Liver (tissue), 9 donors: ENCODE results near the gene BCL7C. TPM values are rescaled to one million over a fixed set of nuclear protein-coding genes. Genes with fewer than 3 reads are reported as not detected.

ENCODE experiments used
- DNase-seq: peaks from one replicate; pipeline ENCODE4 v3.0.0-alpha.2; 2017; ENCODE audit warnings: low spot score
- H3K27ac ChIP-seq, 2 donors: one replicate each; pipeline ENCODE4 v1.7.0; 2013; ENCODE audit warnings: inconsistent platforms in 2 of 2, low read length in 2 of 2, control low read depth in 1 of 2, low read depth in 1 of 2, mild to moderate bottlenecking in 1 of 2
- H3K27me3 ChIP-seq, 4 donors: one replicate each; pipeline versions ENCODE4 v1.6.1 to v1.7.0; 2013; ENCODE audit warnings: low read length in 3 of 4, inconsistent platforms in 1 of 4, mild to moderate bottlenecking in 1 of 4, moderate library complexity in 1 of 4; ENCODE audit not compliant: control insufficient read depth in 4 of 4, insufficient read depth in 4 of 4
- H3K36me3 ChIP-seq, 4 donors: one replicate each; pipeline versions ENCODE4 v1.6.1 to v1.7.0; 2013; ENCODE audit warnings: low read length in 3 of 4, mild to moderate bottlenecking in 3 of 4, low read depth in 1 of 4, moderate library complexity in 1 of 4; ENCODE audit not compliant: control insufficient read depth in 4 of 4, insufficient read depth in 3 of 4
- H3K4me1 ChIP-seq, 4 donors: one replicate each; pipeline versions ENCODE4 v1.6.1 to v1.7.0; 2013; ENCODE audit warnings: low read length in 3 of 4, mild to moderate bottlenecking in 3 of 4, moderate library complexity in 1 of 4; ENCODE audit not compliant: control insufficient read depth in 4 of 4, insufficient read depth in 4 of 4
- H3K4me3 ChIP-seq, 3 donors: one replicate each; pipeline versions ENCODE4 v1.6.1 to v1.7.0; 2013; ENCODE audit warnings: low read length in 3 of 3, control low read depth in 1 of 3, low read depth in 1 of 3, mild to moderate bottlenecking in 1 of 3
- H3K9ac ChIP-seq, 2 donors: one replicate each; pipeline ENCODE4 v1.7.0; 2013; ENCODE audit warnings: low read length in 2 of 2, mild to moderate bottlenecking in 2 of 2, moderate library complexity in 2 of 2, control low read depth in 1 of 2, low read depth in 1 of 2
- H3K9me3 ChIP-seq, 4 donors: one replicate each; pipeline versions ENCODE4 v1.6.1 to v1.7.0; 2013; ENCODE audit warnings: low read length in 3 of 4; ENCODE audit not compliant: control insufficient read depth in 4 of 4
- CTCF ChIP-seq: fragments of 150-350 bp; IDR thresholded peaks from 2 replicates; pipeline ENCODE4 v1.5.1; 2017; ENCODE audit warnings: improper control_type of control experiment, low read depth, low read length; ENCODE audit not compliant: missing input control
- EGR1 ChIP-seq, 2 donors: IDR thresholded peaks; 2 replicates each; pipeline ENCODE4 v1.6.1; 2016 to 2018; ENCODE audit warnings: antibody characterized with exemption in 2 of 2, low read depth in 2 of 2
- FOXA1 ChIP-seq: IDR thresholded peaks from 2 replicates; pipeline ENCODE4 v1.6.1; 2016; ENCODE audit warnings: antibody characterized with exemption
- FOXA2 ChIP-seq: IDR thresholded peaks from 2 replicates; pipeline ENCODE4 v1.6.1; 2016; ENCODE audit warnings: antibody characterized with exemption
- GABPA ChIP-seq, 2 donors: IDR thresholded peaks in 1 of 2; conservative IDR thresholded peaks in 1 of 2; 2 replicates each; pipeline ENCODE4 v1.6.1; 2016; ENCODE audit warnings: antibody characterized with exemption in 2 of 2, mild to moderate bottlenecking in 1 of 2, moderate library complexity in 1 of 2
- HNF4A ChIP-seq, 2 donors: conservative IDR thresholded peaks; 2 replicates each; pipeline ENCODE4 v1.6.1; 2016; ENCODE audit warnings: antibody characterized with exemption in 2 of 2, mild to moderate bottlenecking in 2 of 2
- HNF4G ChIP-seq: IDR thresholded peaks from 2 replicates; pipeline ENCODE4 v1.6.1; 2016; ENCODE audit warnings: antibody characterized with exemption
- JUND ChIP-seq, 2 donors: IDR thresholded peaks; 2 replicates each; pipeline ENCODE4 v1.6.1; 2016; ENCODE audit warnings: antibody characterized with exemption in 2 of 2
- NR2F2 ChIP-seq: IDR thresholded peaks from 2 replicates; pipeline ENCODE4 v1.6.1; 2016; ENCODE audit warnings: antibody characterized with exemption
- RAD21 ChIP-seq, 2 donors: IDR thresholded peaks; 2 replicates each; pipeline ENCODE4 v1.6.1; 2016; ENCODE audit warnings: antibody characterized with exemption in 2 of 2, mild to moderate bottlenecking in 2 of 2
- RXRA ChIP-seq, 2 donors: IDR thresholded peaks; 2 replicates each; pipeline ENCODE4 v1.6.1; 2017 to 2018; ENCODE audit warnings: antibody characterized with exemption in 2 of 2, mild to moderate bottlenecking in 1 of 2
- SP1 ChIP-seq: IDR thresholded peaks from 2 replicates; pipeline ENCODE4 v1.6.1; 2018; ENCODE audit warnings: antibody characterized with exemption, mild to moderate bottlenecking
- TAF1 ChIP-seq: conservative IDR thresholded peaks from 2 replicates; pipeline ENCODE4 v1.6.1; 2016; ENCODE audit warnings: antibody characterized with exemption, mild to moderate bottlenecking
- YY1 ChIP-seq: IDR thresholded peaks from 2 replicates; pipeline ENCODE4 v1.6.1; 2016; ENCODE audit warnings: antibody characterized with exemption, mild to moderate bottlenecking
- WGBS: extraction: QIAGEN DNeasy Blood & Tissue Kit; methylation state at CpG from one replicate; pipeline ENCODE4 v1.1.7; 2013; 5-methylcytosine and 5-hydroxymethylcytosine counted together
- polyA plus RNA-seq, 2 donors: library from polyadenylated mRNA; stranded (reverse) in 1 of 2; unstranded in 1 of 2; fragments of 200-250 nt in 1 of 2; fragments of >200 nt in 1 of 2; fragmentation: Nextera tagmentation in 1 of 2; extraction: Ambion mirVana in 1 of 2; gene quantifications; one replicate each; pipeline versions ENCODE4 v1.2.1 to v1.2.3, GENCODE V29; 2013 to 2015
- total RNA-seq, 2 donors: library from RNA; depleted of rRNA; stranded (reverse); fragments of >200 nt; gene quantifications; one replicate each; pipeline ENCODE4 v1.2.3, GENCODE V29; 2014
- TF ChIP-seq, protein P1 (sequence below): IDR thresholded peaks from 2 replicates; pipeline ENCODE4 v1.6.1; 2016; ENCODE audit warnings: antibody characterized with exemption, mild to moderate bottlenecking
- TF ChIP-seq, protein P2 (sequence below): IDR thresholded peaks from 2 replicates; pipeline ENCODE4 v1.6.1; 2016; ENCODE audit warnings: antibody characterized with exemption
- TF ChIP-seq, protein P3 (sequence below): IDR thresholded peaks from 2 replicates; pipeline ENCODE4 v1.6.1; 2016; ENCODE audit warnings: antibody characterized with exemption
- TF ChIP-seq, protein P4 (sequence below): IDR thresholded peaks from 2 replicates; pipeline ENCODE4 v1.6.1; 2016; ENCODE audit warnings: antibody characterized with exemption
- donor health status: healthy.
- donor health status: healthy.
- donor health status: healthy.
- donor health status: healthy.
- donor health status: healthy.

Gene BCL7C
- total and polyA plus RNA-seq, 4 donors = 3.4 to 7.1 (median 5.5) TPM

DNA sequence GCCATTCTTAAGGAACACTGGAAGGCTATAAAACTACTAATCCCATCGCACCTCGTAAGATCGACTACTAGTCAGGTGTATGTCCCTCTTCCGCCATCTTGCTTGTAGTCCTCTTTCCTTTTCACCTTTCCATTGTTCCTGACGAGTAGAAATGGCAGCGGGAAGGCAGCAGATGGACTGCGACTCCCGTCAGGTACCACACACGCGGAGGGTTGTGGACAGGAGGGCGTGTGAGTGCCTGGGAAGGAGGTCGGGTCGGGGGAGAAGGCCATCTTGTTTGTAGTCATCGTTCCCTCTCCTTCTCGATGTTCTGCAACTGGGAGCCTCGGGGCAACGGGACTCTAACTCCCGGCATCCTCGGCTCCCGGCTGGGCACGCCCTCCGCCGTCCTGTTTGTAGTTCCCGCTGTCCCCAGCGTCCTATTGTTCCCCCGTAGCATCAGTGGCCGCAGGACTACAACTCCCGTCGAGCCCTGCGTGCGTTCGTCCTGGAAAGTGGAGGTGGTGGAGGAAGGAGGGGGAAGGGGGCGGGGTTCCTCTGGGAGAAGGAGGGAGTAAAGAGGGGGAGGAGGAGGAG is 29.2 kb upstream of the BCL7C start:
- Histone ChIP-seq H3K4me1 (peaks cover 4 to 9% (median 8%) of the 10 kb centered on the region in 4 donors), H3K27me3 (no peaks in the 10 kb centered on the region), H3K9me3 (no peaks in the 10 kb centered on the region), H3K4me3 (peak overlapping the region; percentile 72 to 86 (median 80)), H3K36me3 (no peaks in the 10 kb centered on the region), H3K27ac (peak overlapping the region; percentile 96 to 98), H3K9ac (peak overlapping the region; percentile 74 to 79)
- peak; percentile 95 for DNase-seq
- under 1% methylated on average over 33 of the region's 33 CpGs for WGBS
- no peak for TF ChIP-seq FOXA1
- TF ChIP-seq YY1 = peak; percentile 99
- no peak for TF ChIP-seq GABPA (IDR thresholded peaks at IDR 0.05 in 1 of 2, conservative IDR thresholded peaks at IDR 0.05 in 1 of 2)
- TF ChIP-seq RAD21 (IDR thresholded peaks at IDR 0.05) = no peak
- no peak for TF ChIP-seq CTCF
- TF ChIP-seq, protein P1, sequence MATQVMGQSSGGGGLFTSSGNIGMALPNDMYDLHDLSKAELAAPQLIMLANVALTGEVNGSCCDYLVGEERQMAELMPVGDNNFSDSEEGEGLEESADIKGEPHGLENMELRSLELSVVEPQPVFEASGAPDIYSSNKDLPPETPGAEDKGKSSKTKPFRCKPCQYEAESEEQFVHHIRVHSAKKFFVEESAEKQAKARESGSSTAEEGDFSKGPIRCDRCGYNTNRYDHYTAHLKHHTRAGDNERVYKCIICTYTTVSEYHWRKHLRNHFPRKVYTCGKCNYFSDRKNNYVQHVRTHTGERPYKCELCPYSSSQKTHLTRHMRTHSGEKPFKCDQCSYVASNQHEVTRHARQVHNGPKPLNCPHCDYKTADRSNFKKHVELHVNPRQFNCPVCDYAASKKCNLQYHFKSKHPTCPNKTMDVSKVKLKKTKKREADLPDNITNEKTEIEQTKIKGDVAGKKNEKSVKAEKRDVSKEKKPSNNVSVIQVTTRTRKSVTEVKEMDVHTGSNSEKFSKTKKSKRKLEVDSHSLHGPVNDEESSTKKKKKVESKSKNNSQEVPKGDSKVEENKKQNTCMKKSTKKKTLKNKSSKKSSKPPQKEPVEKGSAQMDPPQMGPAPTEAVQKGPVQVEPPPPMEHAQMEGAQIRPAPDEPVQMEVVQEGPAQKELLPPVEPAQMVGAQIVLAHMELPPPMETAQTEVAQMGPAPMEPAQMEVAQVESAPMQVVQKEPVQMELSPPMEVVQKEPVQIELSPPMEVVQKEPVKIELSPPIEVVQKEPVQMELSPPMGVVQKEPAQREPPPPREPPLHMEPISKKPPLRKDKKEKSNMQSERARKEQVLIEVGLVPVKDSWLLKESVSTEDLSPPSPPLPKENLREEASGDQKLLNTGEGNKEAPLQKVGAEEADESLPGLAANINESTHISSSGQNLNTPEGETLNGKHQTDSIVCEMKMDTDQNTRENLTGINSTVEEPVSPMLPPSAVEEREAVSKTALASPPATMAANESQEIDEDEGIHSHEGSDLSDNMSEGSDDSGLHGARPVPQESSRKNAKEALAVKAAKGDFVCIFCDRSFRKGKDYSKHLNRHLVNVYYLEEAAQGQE = peak; percentile 78
- TF ChIP-seq TAF1 = peak; percentile 85
- TF ChIP-seq NR2F2 = no peak
- peak in 1 of 2 donors; percentile 45 for TF ChIP-seq HNF4A (conservative IDR thresholded peaks at IDR 0.05)
- TF ChIP-seq SP1 = peak; percentile 69
- TF ChIP-seq EGR1 (IDR thresholded peaks at IDR 0.05; ENCODE audit: low read depth in 2 of 2) = no peak
- TF ChIP-seq, protein P2, sequence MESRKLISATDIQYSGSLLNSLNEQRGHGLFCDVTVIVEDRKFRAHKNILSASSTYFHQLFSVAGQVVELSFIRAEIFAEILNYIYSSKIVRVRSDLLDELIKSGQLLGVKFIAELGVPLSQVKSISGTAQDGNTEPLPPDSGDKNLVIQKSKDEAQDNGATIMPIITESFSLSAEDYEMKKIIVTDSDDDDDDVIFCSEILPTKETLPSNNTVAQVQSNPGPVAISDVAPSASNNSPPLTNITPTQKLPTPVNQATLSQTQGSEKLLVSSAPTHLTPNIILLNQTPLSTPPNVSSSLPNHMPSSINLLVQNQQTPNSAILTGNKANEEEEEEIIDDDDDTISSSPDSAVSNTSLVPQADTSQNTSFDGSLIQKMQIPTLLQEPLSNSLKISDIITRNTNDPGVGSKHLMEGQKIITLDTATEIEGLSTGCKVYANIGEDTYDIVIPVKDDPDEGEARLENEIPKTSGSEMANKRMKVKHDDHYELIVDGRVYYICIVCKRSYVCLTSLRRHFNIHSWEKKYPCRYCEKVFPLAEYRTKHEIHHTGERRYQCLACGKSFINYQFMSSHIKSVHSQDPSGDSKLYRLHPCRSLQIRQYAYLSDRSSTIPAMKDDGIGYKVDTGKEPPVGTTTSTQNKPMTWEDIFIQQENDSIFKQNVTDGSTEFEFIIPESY = no peak
- TF ChIP-seq FOXA2 = peak; percentile 22
- peak in 1 of 2 donors; percentile 61 for TF ChIP-seq JUND (IDR thresholded peaks at IDR 0.05)
- TF ChIP-seq RXRA (IDR thresholded peaks at IDR 0.05) = peak; percentile 43 to 66
- TF ChIP-seq, protein P3, sequence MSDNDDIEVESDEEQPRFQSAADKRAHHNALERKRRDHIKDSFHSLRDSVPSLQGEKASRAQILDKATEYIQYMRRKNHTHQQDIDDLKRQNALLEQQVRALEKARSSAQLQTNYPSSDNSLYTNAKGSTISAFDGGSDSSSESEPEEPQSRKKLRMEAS = peak; percentile 44
- no peak for TF ChIP-seq HNF4G
- TF ChIP-seq, protein P4, sequence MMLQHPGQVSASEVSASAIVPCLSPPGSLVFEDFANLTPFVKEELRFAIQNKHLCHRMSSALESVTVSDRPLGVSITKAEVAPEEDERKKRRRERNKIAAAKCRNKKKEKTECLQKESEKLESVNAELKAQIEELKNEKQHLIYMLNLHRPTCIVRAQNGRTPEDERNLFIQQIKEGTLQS = no peak
